ENCODE data around the gene ECHDC3. TPM values are rescaled to one million over a fixed set of nuclear protein-coding genes. Genes with fewer than 3 reads are reported as not detected.
A peak's percentile ranks its signal among the peaks of the same experiment; 100 is the strongest.

The ECHDC3 gene
- total RNA-seq, 1 donor from 2014 or later = 4.0 TPM

- peak overlapping the region; percentile 6 for H3K27ac Mint-ChIP-seq
- H3K4me1 Mint-ChIP-seq (ENCODE audit: unreplicated experiment) = peaks cover 30% of the 10 kb centered on the region
- H3K36me3 Mint-ChIP-seq = no peaks in the 10 kb centered on the region
- H3K27me3 Mint-ChIP-seq = no peaks in the 10 kb centered on the region
- no peaks in the 10 kb centered on the region for H3K9me3 Mint-ChIP-seq
- TF ChIP-seq CTCF (conservative IDR thresholded peaks at IDR 0.05) = no peak
- H3K4me3 Mint-ChIP-seq = no peak overlapping the region
- no peak for DNase-seq (ENCODE audit: extremely low spot score, unreplicated experiment)
These were observed 43.3 kb upstream of the ECHDC3 start for GRCh38 chr10:11698691-11699549.

- no peaks in the 10 kb centered on the region for H3K27me3 Mint-ChIP-seq
- H3K27ac Mint-ChIP-seq = peak overlapping the region; percentile 6
- DNase-seq (ENCODE audit: extremely low spot score, unreplicated experiment) = no peak
- H3K4me1 Mint-ChIP-seq (ENCODE audit: unreplicated experiment) = peaks cover 37% of the 10 kb centered on the region
- H3K4me3 Mint-ChIP-seq = no peak overlapping the region
- TF ChIP-seq CTCF (conservative IDR thresholded peaks at IDR 0.05) = no peak
- no peaks in the 10 kb centered on the region for H3K36me3 Mint-ChIP-seq
- no peaks in the 10 kb centered on the region for H3K9me3 Mint-ChIP-seq
These were observed 42.6 kb upstream of the ECHDC3 start for GRCh38 chr10:11699550-11700097.

GRCh38 chr10:11700539-11700938 lies 41.6 kb upstream of the ECHDC3 start:
- no peak for TF ChIP-seq CTCF (conservative IDR thresholded peaks at IDR 0.05)
- no peak overlapping the region for H3K4me3 Mint-ChIP-seq
- peaks cover 37% of the 10 kb centered on the region for H3K4me1 Mint-ChIP-seq (ENCODE audit: unreplicated experiment)
- H3K27me3 Mint-ChIP-seq = no peaks in the 10 kb centered on the region
- H3K9me3 Mint-ChIP-seq = no peaks in the 10 kb centered on the region
- no peak overlapping the region for H3K27ac Mint-ChIP-seq
- no peaks in the 10 kb centered on the region for H3K36me3 Mint-ChIP-seq
- DNase-seq (ENCODE audit: extremely low spot score, unreplicated experiment) = no peak

- Mint-ChIP-seq H3K4me3 (no peak overlapping the region), H3K9me3 (peaks cover 4% of the 10 kb centered on the region), H3K27me3 (no peaks in the 10 kb centered on the region), H3K27ac (no peak overlapping the region), H3K36me3 (peaks cover 3% of the 10 kb centered on the region), H3K4me1 (ENCODE audit: unreplicated experiment) (peaks cover 31% of the 10 kb centered on the region)
- TF ChIP-seq CTCF (conservative IDR thresholded peaks at IDR 0.05) = no peak
- DNase-seq (ENCODE audit: extremely low spot score, unreplicated experiment) = no peak
These were observed 40.6 kb upstream of the ECHDC3 start for GRCh38 chr10:11701451-11702095.

- peaks cover 3% of the 10 kb centered on the region for H3K36me3 Mint-ChIP-seq
- no peak overlapping the region for H3K27ac Mint-ChIP-seq
- TF ChIP-seq CTCF (conservative IDR thresholded peaks at IDR 0.05) = no peak
- DNase-seq (ENCODE audit: extremely low spot score, unreplicated experiment) = no peak
- no peaks in the 10 kb centered on the region for H3K27me3 Mint-ChIP-seq
- H3K4me1 Mint-ChIP-seq (ENCODE audit: unreplicated experiment) = peaks cover 31% of the 10 kb centered on the region
- H3K4me3 Mint-ChIP-seq = no peak overlapping the region
- H3K9me3 Mint-ChIP-seq = peaks cover 4% of the 10 kb centered on the region
These were observed 39.9 kb upstream of the ECHDC3 start for GRCh38 chr10:11702264-11702663.

All from type B pancreatic cell (in vitro differentiated cells).